Suppressor macrophage treated with lipopolysaccharide for 4 hours (primary cell): ENCODE data around the gene SEMA3G.

Experiments
- DNase-seq: peaks from one replicate; pipeline ENCODE4 v3.0.0-alpha.2; 2020

SEMA3G gene

DNA sequence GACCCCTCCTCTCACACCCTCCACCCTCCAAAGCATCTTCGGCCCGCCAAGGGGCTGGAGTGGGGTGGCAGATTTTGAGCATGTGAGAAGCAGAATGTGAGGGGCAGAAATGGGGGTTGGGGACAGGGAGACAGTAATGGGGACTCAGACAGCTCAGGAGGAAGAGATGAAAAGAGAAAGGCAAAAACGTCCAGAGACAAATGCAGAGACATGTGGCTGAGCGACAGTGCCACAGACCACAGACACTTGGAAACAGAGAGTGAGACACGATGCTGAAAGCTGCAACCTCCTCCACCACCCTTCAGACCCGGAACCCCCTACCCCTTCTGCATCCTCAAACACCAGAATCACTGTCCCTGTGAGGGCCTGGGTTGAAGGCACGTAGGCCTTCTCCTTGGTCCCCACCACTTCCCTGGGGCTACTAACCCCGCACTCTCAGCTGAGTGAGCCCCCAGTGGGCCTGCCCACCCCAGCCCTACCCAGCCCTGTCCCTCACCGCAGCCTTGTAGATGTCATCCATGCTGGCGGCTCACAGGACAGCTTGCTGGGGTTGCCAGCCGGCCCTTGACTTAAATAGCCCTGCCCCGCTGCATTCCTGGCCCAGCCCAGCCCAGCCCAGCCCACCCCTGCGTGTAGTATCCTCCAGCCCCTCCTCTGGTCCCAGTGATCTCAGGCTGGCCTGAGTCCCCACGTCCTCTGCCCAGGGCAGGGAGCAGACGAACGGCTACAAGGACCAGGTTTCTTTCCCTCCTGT, 8.8 kb upstream of the SEMA3G start, which contains the start of gene TNNC1:
TSS of gene TNNC1 (minus strand) at position 546 of the 754 bp plus-strand sequence. CDS start at position 520, 26 bp downstream.
- no peak for DNase-seq

DNA sequence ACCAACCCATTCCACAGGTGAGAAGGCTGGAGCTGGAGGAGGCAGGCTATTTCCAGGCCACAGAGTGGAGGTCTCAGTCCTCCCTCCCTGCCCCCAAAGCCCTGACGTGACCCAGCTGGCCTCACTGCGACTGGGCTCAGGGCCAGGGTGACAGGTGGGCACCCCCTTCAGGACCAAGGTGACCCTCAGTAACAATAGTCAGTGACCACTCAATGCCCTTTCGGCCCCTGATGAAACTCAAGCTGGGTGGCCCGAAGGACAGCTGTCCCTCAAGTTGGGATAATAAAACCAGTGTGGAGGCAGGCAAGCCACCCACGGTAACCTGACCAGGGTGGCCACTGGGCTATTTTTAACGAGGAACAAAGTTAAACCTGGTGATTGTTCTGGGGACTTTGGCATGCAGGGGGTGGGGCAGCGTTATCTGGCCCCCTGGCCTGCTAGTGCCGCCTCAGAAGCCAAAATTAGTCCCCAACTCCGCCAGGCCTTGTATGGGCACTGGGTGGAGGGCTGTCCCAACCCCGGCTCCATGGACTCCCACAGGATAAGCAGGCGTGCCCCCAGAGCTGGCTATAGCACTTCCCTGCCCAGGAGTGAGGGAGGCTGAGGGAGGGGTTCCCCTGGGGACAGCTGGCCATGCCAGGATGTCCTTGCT, 7.8 kb upstream of the SEMA3G start:
- no peak for DNase-seq

DNA sequence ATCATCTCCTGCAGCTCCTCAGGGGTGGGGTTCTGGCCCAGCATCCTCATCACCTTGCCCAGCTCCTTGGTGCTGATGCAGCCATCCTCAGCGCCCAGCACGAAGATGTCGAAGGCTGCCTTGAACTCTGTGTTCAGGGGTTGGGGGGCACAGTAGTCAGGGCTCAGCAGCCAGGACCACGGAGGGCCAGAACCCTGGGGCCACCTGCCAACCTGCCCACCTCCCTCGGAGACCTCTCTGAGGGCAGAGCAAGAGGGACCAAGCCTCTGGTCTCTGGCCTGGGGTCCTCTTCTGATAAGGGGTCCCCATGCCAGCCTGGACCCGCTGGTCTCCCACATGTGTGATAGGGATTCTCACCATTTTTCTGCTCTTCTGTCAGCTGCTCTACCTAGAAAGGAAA, 7.2 kb upstream of the SEMA3G start:
- DNase-seq = no peak

DNA sequence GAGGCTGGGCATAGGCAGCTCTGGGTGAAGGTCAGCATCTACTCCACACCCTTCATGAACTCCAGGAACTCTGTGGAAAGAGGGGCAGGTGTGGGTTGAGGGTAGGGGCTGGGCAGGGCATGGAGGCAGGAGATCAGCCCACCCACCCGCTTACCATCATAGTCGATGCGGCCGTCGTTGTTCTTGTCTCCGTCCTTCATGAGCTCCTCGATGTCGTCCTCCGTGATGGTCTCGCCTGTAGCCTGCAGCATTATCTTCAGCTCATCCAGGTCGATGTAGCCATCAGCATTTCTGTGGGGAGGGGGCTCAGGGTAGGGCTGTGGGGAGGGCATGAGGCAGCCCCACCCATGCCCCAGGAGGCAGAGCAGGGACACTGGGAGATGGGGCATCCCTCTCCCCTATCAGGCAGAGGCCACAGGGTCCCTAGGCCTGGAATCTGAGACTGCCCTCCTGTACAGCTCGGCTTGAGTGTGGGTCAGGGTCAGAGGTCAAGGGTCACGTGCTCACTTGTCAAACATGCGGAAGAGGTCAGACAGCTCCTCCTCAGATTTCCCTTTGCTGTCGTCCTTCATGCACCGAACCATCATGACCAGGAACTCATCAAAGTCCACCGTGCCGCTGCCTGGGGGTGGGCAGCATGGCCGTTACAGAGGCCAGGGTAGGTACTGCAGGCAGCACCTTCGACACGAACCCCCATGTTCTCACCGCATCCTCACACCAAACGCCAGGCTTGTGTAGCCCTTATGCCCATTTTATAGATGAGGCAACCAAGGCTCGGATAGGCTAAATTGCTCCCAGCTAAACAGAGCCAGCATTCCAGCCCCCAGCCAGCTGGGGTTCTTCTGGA, 6.6 kb upstream of the SEMA3G start:
- DNase-seq = no peak

DNA sequence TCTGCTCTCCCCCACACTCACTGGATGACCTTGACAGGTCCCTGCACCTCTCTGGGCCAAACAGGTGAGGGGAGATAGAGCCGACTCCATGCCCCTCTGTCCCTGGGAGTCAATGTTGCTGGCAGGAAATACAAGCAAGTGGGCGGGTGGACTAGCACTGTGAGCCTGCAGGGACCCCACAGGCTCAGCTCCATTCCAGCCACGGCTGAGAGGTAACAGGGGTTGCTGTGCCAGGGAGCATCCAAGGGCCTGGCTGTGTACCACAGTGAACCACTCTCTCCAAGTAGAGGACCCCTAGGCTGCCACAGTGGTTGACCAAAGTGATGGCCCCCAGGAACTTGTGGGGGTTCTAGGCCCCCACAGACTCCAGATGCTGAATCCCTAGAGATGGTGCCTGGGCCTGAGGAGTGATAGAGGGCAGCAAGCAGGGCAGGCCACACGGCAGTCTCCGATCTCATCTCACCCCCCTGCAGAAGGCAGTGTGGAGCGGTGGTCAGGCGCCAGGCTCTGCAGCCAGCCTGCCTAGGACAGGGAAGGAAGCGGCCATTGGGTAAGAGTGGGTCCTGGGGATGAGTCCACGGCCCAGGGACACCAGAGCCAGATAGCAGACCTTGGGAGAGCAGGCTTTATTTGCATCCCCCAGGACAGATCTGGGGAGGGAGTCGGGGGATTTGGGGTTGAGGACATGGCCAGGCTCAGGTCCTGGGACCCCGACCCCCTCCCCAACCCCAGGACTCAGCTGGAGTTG, 5.8 kb upstream of the SEMA3G start:
- DNase-seq = no peak

DNA sequence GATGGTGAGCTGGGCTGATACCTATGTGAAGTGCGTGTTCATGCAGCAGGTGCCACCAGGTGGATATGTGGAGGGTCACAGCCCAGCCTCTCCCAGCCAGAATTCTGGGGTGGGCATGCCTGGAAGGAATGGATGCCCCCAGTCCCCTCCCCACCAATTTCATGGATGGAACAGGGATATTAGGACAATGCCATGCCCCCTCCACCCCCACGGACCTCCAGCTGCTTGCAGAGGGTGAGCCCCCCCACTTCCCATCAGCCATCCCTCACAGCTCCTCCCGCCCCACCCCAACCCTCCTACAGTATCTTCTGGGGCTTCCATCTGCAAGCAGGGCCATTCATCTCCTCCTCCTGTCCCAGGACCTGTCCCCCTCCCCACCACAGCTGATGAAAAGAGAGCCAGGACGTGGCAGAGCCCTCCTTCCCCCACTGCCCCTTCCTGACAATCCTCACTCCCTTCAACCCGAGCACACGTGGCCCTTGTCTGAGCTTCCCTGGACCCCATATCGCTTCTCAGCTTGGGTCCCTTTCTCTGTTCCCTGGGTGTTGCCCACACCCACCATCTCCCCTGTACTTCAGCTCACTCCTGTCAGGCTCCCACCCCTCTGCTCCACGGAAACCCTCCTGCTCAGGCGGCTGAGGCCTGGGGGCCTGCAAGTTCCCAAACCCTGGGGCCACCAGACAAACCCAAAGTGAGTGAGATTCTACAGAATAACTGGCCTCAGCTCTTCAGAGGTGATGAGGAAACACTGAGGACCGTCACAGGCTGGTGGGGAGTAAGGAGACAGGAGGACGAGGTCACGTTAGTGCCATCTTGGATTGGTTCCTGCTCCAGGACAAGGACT, 2.8 kb upstream of the SEMA3G start:
- no peak for DNase-seq

DNA sequence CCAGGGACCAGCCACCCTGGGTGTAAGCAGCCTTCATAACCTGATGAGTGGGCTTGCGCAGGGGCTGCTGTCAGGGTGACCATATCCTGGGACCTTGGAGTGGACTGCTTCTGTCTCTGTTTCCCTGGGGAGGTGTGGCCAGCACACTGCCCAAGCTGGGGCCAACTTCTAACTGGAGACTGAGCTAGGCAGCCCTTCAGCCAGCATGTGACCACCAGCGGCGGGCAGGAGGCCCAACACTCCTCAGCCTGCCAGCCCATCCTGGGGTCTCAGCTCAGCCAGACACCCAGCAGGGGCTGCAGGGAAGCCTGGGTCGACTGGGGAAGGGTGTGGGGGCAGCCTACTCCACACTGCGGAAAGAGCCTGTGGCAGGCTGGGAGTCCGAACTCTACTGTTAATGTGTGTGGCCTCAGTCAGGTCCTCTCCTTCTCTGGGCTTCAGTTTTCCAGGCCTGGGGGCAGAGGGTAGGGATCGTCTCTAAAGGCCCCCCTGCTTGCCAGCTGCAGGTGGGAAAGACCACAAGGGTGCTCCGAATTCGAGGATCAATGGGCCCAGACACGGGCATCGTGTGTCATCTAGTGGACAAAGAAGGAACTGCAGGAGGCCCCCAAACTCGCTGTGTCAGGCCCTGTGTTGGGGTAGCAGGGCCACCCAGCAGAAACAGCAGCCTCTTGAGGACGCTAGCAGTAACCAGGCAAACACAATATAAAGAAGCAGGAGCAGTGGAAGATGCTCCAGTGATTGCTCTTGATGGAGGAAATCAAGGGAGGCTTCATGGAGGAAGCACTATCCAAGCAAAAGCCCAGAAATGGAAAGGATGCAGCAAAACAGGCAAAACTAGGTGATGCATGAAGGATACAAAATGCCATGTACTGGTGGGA, 2.0 kb upstream of the SEMA3G start:
- peak; percentile 73 for DNase-seq

DNA sequence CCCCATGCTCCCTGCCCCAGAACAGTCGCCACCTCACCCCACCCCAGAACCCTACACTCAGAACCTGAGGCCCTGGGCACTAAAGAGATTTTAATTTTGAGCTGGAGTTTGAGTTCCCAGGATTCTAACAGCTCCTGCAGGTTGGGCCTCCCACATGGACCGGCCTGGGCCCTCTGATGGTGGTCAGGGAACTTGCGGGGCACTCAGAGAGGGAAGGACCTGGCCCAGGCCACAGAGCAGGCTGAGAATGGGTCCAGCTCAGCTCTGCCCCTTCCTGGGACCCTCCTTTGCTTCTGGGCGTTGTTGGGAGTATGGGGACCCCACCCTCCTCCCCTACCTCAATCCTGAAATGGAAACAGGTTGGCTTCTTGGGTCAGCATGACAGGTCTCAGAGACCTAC, 1.1 kb upstream of the SEMA3G start:
- no peak for DNase-seq

DNA sequence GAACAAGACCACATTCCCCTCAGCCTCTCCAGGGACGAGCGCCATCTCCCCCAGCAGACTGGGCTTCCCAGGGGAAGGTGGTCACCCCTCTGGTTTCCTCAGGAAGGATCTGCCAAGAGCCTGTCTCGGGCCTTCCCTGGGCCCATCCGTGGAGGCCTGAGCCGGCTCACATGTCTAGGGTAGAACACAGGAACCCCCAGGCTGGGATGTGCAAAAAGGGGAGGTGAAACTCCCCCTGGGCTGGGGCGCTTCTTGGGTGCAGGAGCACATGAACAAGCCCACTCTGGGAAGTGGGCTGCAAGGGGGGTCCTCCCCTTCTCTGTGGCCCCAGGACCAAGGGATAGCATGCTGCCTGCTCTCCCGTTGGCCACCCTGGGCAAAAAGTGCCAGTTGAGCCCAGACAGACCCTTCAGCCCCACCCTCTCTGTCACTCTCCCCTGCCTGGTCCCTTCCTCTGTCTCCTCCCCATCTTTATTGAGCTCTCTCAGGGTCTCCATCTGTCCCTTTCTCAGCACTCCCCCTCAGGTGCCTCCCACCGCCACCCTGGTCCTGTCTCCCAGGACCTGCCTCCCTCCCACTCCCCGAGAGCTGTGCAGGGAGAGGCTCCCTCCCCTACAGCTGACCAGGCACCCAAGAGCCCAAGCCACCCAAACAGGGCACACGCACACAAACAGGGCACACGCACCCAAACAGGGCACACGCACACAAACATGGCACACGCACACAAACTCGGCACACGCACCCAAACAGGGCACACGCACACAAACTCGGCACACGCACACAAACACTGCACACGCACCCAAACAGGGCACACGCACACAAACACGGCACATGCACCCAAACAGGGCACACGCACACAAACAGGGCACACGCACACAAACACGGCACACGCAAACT, 864 bp downstream of the SEMA3G start:
- no peak for DNase-seq

DNA sequence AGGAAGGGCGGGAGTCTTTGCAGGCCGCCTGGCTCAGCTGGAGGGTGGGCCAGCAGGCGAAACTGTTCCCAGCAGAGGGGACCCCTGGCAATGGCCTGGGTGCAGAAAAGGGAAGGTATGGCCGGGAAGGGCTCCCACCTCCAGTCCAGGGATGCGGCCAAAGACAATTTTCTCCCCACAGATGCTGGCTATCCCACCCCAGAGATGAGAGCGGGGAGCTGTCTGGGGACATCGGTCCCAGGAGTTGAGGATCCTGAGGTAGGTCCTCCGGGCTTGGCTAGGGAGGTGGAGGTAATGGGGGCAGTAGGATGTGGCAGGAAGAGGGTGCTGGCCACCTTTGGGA, 1.7 kb downstream of the SEMA3G start:
- no peak for DNase-seq

DNA sequence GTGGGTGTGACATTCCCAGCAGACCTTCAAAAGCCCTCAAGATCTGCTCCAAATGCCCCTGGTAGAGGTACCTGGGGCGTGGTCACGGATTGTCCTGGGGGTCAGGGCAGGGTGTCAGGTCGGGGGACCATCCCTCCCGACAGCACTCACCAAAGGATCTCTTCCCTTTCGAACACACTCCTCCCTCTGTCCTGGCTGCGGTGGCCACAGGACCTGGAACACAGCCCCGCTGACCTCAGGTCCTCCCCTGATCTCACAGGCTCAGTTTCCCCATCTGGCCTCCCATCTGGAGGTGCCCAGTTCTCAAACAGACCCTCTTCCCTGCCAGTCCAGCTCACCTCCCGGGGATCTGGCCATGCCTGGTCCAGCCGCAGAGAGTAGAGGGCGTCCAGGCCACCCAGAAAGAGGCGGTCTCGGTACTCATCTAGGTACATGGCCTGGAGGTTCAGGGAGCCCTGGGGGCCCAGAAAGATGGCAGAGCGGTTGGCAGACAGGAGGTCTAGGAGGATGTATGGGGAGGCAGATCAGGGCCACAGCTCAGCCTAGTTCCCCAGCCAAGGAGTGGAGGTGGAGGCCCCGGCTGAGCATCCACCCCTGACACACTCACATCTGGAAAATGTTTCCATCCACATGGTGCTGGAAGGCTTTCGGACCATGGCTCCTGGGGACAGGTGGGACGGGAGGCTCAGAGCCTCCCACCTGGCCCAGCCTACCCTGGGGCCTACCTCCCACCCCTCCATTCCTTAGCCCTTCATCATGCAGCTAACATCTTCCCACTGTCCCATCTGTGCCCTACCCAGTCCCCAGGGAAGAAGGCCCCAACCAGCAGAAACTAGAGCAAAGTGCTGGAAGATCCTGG, 2.3 kb downstream of the SEMA3G start:
- DNase-seq = no peak

DNA sequence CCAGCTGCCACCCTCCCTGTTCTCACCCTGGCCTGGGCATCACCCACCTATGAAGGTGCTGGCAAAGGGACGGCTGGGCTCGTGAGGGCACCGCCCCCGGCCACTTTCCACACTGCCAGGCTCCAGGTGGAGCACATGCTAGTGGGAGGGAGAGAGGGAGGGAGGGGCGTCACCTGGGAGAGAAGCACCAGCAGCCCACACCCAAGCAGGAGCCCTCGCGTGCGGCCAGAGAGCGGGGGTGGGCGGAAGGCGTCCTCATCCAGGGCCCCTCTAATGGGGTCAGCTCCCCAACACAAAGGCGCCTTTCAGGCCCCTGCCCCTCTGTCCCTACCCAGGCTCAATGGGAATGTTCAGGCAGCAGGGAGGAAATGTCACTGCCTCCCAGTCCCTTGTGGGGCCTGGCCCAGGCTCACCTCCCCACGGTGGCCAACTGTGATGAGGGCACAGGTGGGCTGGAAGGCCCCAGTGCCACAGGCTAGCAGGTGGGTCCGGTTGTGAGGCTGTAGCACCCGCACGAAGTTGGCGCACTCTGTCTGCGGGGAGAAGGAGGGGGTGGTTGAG, 3.1 kb downstream of the SEMA3G start:
- no peak for DNase-seq

DNA sequence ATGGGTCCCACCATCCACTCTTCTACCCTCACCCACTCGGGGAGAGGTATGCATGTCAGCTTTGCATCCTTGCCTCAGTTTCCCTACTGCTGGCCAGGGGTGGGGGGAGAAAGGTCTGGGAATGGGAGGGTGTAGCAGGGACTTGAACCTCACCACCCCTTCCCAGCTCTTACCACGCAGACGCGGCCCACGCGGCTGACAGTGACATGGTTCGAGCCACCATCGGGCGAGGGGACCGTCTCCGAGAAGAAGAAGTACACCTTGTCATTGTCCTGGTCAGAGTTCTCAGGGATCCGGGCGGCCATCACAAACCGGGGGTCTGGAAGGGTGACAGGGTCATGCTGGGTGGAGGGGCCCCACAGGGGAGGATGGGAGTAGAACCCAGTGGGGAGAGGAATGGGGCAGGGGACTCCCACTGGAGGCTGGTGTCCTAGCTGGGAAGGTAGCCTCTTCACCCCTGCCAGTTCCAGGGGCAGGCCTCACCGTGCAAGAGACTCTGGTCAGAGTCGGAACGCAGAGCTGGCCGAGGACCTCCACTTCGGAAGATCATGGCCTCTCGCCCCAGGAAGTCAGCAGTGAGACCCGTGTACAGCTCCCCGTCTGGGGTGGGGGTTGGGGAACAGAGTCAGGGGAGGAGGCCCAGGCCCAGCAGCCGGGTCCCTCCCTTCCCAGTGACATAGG, 3.7 kb downstream of the SEMA3G start:
- no peak for DNase-seq

DNA sequence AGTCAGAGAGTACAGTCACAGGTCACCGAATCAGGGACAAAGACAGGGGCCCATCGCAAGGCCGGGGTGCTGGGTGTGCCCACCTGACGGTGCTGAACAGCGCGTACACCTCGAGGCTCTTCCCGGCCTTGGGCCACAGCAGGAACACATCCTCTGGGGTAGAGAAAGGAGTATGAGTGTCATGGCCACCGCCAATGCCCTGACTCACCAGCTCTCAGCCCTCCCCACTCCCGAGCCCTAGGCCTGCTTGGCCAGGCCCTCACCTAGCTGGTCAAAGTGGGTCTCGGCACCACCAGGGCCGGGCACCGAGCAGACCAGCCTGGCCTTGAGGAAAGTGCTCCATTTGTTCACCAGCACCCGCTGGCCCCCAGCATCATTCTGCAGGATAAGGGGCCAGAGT, 4.2 kb downstream of the SEMA3G start:
- no peak for DNase-seq

DNA sequence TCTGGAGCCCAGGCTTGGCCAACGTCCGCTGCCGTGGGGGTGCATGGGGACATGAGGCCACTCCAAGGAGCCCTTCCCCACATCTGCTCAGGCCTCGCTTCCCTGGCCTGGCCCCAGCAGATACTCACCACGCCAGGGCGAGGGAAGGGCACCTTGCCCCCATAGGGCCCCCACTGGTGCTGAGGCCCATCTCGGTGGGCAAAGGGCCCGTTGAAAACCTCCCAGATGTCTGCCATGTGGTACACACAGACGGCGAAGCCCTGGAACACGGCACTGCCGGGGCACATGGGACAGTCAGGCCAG, 4.7 kb downstream of the SEMA3G start:
- DNase-seq = no peak

DNA sequence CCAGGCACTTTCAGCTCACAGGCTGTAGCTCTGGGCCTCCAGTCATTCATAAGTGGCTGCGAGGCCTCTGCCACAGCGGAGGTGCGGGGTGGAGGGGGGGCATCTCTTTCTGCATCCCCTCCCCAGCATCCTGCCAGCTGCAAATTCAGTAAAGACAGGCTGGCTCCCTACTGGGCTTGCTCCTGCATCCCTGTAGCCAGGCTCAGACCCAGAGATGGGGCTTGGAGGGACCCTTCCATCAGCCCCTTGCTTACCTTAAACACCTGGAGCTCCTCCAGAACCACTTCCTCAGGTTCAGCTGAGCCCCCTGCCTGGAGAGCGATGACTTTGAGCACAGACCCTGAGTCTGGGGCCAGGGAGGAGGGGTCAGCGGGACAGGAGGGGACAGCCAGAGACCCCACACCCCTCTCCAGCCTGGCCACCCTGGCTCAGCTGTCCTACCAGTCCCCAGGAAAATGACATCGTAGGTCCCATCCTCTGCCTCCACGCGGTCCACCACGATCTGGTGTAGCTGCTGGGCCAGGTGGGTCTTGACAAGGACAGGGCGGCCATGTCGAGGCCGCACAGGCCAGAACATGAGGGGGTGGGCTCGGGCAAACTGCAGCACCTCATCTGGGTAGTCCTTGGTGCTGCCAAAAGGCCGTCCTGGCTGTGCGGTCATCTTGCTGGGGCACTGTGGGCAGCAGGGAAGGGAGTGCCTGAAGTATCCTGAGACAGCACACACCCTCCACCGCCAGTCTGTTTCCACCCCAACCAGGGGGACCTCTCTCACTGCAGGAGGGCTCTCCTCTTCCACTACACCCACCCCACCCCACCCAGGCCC, 5.3 kb downstream of the SEMA3G start:
- DNase-seq = no peak
